NCI-H2196 (cell line): ENCODE results near the gene HTR7.

ENCODE experiments used
- DNase-seq: peaks from one replicate; lab custom pipeline; 2025; ENCODE audit not compliant: unreplicated experiment; lab: John Stamatoyannopoulos, UW

The HTR7 gene

DNA sequence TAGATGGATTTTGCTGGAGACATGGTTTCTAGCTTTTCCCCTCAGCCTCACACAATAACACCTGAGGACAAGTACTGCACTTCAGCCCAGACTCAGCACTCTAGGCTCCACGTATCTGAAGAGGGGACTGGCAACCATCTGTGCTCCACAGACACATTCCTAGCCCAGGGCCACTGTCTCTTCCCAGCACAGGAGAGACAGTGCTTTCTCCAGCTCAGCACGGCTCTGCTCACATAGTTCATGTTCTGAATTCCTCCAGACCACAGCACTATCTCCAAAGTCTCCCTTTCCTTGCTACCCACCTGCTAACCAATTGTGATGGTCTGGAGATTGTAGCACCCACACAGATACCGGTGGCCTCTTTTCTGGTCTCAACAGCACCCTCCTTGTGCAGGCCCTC, 114.5 kb downstream of the HTR7 start:
- DNase-seq, result no peak

DNA sequence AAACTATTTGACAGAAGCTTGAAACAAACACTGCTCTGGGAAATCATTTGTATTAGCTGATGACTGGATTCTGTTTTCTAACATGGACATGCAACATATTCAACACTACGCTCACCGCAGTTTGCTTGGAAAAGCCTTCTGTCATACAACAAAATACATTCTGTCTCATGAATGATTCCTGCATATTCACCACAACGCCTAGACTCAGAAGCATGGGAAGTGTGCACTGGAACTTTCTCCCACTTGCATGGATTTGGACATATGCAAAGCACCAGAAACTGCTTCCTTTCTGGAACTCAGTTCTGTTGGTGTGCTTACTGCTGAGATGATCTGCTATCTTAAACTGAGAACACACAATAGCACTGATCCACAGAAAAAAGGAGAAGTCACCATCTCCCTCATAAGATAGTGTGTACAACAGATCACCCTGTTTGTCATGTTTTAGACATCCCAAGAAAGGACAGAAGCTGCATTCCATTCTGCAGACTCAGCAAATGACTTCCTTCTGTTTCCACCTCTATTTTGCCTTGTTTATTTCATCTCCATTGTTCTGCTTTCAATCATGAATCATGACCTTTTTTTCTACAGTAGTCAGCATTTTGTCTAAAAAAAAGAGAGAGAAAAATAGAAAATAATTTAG, 115.8 kb downstream of the HTR7 start:
- DNase-seq, result no peak

DNA sequence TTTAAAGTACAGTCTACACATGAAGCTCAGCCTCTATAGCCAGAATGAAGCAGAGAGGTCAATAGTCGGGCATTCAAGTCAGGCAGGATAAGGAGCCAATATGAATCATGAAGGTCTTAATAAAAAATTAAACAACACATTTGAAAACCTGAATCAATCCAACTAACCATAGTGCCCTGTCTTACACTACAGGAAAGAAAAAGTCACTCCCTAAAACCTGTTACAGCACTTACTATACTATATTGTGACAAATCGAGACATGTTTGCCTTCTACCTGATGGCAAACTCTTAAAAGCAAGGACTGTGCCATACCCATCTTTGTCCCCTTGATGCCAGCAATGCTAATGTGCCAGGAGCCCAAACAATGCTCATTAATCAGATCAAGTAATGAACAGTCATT, 117.6 kb downstream of the HTR7 start:
- DNase-seq, result no peak

DNA sequence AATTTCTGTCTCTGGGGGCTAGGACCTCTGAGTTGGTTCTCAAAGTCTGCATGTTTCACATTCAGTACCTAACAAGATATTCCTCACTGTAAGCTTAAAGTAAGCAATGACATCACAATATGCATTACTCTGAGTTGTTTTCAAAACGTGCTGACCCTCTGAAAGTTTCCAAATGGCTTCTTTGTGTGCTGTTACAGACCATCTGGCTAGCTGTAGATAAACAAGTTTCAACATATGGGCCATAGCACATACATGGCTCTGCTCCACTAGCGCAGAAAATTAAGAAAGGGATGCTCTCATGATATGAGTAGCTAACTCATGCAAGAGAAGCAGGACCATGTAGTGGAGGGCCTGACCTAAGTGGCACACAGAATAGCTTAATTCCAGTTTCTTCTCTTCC, 119.0 kb downstream of the HTR7 start:
- DNase-seq, result no peak

DNA sequence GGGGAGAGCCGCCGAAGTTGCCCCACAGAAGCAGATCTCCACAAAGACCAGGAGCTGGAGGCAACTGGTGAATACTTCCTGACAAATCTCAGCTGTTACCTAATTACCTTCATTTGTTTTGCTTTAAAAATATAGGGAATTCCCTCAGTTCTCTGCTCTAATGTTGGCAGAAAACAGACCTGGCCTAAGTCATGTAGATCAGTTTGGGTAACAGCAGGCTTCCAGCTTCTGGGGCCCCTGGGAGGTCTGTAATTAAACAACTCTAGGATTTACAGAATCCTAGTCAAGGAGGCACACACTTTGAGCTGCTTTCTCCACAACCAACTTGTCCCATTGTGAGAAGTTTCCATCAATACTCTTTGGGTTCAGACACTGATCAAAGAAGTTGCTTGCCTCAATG, 123.4 kb downstream of the HTR7 start:
- no peak for DNase-seq

DNA sequence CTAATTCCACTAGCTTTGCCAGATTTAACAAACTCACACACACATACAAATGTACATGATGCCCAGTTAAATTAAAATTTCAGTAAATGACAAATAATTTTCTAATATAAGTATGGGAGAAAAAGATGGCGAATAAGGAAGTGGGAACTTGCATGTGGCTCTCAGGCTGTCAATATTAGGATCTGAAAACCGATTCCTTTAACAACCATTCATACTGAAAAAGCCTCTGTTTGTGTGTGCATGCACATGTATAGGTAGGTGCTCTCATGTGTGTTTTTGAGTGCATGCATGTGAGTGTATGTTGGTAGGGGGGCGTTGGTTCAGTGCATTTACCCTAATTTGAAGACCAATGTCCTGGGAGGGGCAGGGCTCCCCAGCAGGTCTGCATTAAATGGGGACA, 125.3 kb downstream of the HTR7 start:
- DNase-seq, result no peak

DNA sequence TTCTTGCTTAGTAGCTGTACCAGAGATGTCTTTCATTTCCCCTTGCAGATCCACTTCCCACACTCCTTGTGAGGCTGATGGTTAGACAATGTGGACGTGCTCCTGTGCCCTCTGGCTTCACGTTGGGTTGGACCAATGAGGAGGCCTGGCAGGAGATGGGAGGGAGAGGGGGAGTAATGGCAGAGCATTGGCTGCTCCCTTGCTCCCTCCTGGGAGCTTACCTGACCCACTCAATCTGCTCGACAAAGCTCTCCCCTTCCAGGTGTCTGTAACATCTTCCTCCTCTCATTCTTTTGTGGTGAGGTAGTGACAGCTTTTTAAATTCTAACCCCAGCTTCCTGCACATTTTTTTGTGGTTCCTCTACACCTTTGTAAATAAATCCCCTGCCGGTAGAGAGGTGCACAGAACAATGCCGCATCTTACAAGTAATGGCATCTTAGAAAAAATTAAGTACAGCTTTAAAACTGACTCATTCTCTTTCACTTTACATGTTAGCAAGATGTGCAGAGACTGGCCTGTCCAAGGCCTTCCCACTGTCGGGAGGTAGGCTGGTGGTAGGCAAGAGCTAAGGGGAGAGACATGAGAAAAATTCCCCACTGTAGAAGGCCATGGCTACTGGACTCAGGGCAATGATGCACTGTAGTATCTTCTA, 134.3 kb downstream of the HTR7 start:
- no peak for DNase-seq

DNA sequence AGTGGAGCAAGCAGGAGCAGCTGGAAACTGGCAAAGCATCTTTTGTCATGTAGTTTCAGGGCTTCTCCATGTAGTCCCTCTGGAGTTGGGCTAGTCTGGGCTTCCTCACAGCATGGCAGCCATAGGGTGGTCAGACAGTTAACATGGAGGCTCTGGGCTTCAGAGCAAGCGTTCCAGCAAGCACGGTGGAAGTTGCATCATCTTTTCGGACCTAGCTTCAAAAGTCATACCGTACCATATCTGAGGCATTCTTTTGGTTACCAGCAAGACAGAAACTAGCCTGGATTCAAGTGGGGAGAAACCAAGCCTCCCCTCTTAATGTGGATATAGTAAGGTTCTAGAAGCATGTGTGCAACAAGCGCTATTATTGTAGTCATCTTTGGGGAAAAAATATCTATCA, 135.0 kb downstream of the HTR7 start:
- DNase-seq, result no peak

DNA sequence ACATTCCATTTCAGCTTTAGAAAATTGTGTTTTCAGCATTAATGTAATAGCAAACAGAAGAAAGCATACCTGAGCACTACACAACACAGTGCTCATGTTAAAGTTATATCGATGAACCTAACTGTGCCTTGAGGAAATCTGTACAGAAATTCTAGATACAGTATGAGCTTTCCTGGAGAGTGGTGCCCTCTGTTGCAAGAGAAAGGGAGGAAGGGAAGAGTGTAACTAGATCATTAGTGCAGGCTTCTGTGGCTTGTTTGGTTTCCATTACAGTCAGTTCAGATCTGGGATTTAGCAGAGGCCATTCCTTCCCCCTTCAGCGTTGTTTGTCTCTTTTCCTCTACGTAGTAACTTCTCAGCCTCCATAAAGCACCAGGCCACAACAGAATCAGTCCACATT, 139.7 kb downstream of the HTR7 start:
- DNase-seq, result no peak

DNA sequence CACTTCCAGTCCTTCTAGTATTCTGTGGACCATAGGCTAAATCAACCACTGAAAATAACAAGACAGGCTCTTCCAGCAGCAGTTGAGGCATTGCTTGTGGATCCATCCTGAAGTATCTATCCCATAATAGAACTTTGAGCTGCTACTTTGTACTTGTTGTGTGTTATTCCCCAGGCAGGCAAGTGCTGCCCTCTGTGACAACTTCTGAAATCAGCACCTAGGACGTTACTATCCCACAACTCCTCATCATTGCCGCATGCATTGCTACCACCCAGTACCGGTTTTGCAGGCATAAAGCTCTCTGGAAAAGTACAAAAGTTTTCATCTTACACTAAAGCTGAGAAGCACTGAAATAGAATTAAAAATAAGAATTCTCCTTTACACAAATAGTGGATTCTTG, 145.3 kb downstream of the HTR7 start:
- no peak for DNase-seq

DNA sequence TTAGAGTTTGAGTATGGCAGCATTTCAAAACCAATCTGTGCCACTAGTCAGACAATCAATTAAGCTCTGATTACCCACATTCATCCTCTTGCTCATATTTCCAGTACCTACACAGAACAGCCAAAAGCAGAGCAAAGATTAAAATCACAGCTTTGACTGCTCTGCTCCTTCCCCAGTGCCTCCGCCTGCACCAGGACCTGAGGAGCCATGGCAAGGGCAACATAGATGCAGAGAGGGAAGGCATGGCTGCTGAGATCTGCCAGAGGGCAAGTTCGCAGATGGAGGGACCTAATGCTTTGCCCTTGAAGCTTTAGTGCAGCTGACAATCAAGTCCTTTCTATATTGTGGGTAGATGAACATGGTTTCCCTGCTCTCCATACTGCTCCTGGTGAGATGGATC, 148.1 kb downstream of the HTR7 start:
- DNase-seq, result no peak

DNA sequence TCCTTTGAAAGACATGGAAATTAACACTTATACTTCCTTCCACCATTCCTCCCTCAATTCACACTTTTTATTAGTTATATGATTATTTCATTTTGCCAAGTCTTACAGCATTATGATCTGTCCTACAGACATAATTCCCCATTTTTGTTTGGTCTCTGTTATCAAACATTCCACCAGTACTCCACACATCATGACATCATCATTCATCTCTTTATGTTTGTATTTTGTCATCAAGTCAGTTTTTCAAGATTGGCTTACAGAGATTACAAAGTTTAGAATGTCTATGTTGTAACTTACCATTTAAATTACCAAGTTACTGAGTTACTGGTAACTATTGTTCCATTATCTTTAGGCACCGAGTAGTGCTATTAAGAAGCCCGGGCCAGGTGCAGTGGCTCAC, 150.2 kb downstream of the HTR7 start:
- DNase-seq, result no peak

DNA sequence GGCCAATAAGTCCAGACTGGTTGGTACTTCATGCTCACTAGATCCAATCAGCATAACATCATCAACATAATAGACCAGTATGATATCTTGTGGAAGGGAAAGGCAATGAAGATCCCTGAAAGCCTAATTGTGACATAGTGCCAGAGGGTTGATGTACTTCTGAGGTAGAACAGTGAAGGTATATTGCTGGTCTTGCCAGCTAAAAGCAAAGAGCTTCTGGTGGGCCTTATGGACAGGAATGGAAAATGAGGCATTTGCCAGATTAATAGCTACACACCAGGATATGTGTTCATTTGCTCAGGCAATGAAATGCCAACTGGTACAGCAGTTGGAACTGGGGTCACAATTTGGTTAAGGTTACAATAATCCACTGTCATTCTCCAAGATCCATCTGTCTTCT, 156.4 kb downstream of the HTR7 start:
- no peak for DNase-seq

DNA sequence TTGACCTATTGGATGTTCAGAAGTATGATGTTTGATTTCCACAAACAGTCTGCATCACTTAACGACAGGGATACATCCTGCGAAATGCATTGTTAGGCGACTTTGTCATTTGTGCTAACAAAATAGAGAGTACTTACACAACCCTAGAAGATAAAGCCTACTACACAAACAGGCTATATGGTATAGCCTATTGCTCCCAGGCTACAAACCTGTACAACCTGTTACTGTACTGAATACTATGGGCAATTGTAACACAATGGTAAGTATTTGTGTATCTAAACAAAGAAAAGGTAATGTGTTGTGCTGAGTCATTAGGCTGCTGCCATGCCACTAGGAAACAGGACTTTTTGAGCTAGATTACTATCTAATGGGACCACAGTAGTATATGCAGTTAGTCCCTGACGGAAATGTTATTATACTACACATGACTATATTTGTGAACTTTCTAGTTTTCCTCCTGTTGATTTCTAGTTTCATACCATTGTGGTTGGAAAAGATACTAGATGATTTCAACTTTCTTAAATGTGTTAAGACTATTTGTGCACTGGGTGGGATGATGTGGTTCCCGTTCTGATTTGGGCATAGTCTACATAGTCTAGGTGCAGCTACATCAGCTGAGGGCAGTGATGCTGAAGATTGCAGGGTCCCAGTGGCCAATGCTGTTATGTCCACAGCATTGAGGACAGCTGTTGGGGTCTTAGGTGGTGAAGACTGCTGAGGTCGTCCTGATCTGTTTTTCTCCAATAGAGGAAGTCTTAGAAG, 161.7 kb downstream of the HTR7 start:
- no peak for DNase-seq
